Sigmoid colon (tissue), 7 donors: Measurements from ENCODE around the gene SMYD5. TPM values are rescaled to one million over a fixed set of nuclear protein-coding genes. Genes with fewer than 3 reads are reported as not detected.

ENCODE experiments used
- DNase-seq: peaks from one replicate; pipeline ENCODE4 v3.0.0-alpha.2; 2019
- H3K27ac ChIP-seq, 4 donors: fragments of 200-600 bp; sonication (generic); one replicate each; pipeline ENCODE4 v1.5.1; 2016 to 2019; ENCODE audit warnings: mild to moderate bottlenecking in 1 of 4
- H3K27me3 ChIP-seq, 3 donors: fragments of 200-600 bp; sonication (generic); one replicate each; pipeline ENCODE4 v1.5.1; 2019; ENCODE audit warnings: mild to moderate bottlenecking in 1 of 3
- H3K36me3 ChIP-seq, 4 donors: fragments of 200-600 bp; sonication (generic); one replicate each; pipeline ENCODE4 v1.5.1; 2016 to 2019
- H3K4me1 ChIP-seq, 4 donors: fragments of 200-600 bp; sonication (generic); one replicate each; pipeline ENCODE4 v1.5.1; 2017 to 2019
- H3K4me3 ChIP-seq, 4 donors: fragments of 200-600 bp; sonication (generic); one replicate each; pipeline ENCODE4 v1.5.1; 2017 to 2019; ENCODE audit warnings: mild to moderate bottlenecking in 2 of 4, moderate library complexity in 1 of 4
- H3K9me3 ChIP-seq, 4 donors: fragments of 200-600 bp in 3 of 4; sonication (generic) in 3 of 4; one replicate each; pipeline versions ENCODE4 v1.5.1 to v1.6.1; 2013 to 2019
- EP300 ChIP-seq, 4 donors: sonication (generic); formaldehyde crosslinking; IDR thresholded peaks; one replicate each; pipeline ENCODE4 v1.6.1; 2017; ENCODE audit warnings: antibody characterized with exemption in 4 of 4
- POLR2A ChIP-seq, 2 donors: fragments of 450-650 bp; IDR thresholded peaks; one replicate each; pipeline ENCODE4 v1.6.1; 2016; ENCODE audit warnings: antibody characterized with exemption in 2 of 2, mild to moderate bottlenecking in 2 of 2, moderate library complexity in 2 of 2
- POLR2AphosphoS5 ChIP-seq, 4 donors: sonication (generic); formaldehyde crosslinking; IDR thresholded peaks; one replicate each; pipeline ENCODE4 v1.6.1; 2017; ENCODE audit warnings: antibody characterized with exemption in 4 of 4
- WGBS, 2 donors: extraction: QIAGEN DNeasy Blood & Tissue Kit; methylation state at CpG; one replicate each; pipeline ENCODE4 v1.1.7; 2013; 5-methylcytosine and 5-hydroxymethylcytosine counted together
- intact Hi-C: fragments of 100-400 bp; cut with DNase I; formaldehyde crosslinking; loops from one replicate; pipeline ENCODE4 v1.15.1; 2023
- polyA plus RNA-seq, 3 donors: library from polyadenylated mRNA; stranded (reverse); fragments of 200-250 nt; gene quantifications; one replicate each; pipeline ENCODE4 v1.2.3, GENCODE V29; 2013
- total RNA-seq, 4 donors: library from RNA; depleted of rRNA; stranded (reverse); fragments of >200 nt; gene quantifications; one replicate each; pipeline ENCODE4 v1.1.0, GENCODE V29; 2016
- TF ChIP-seq, protein P1 (sequence below), 4 experiments: fragments of 450-650 bp in 3 of 4; fragments of 200-600 bp in 1 of 4; IDR thresholded peaks; one replicate each; pipeline ENCODE4 v1.5.1; 2016 to 2019; ENCODE audit warnings: antibody characterized with exemption in 4 of 4, mild to moderate bottlenecking in 3 of 4, moderate library complexity in 2 of 4
- donor health status: healthy with polysubstance abuse.
- donor health status: Bipolar disorder and iron deficiency.
- donor health status: healthy.

The SMYD5 gene
- total and polyA plus RNA-seq, 7 donors, result 5.3 to 18.2 (median 7.8) TPM

DNA sequence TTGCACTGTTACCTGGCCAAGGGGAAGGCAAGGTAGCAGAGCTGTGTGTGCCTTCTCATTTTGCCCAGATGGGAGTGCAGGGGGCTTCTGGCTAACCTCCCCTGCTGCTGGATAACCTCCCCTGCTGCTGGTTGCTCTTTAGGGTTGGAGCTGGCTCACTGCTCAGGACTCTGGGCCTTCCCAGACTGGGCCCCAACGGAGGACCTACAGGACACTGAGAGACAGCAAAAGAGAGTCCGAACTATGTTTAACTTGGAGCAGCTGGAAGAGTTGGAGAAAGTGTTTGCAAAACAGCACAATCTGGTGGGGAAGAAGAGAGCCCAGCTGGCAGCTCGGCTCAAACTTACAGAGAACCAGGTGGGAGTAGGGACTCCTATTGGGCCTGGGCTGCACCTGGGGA, 5.8 kb upstream of the SMYD5 start:
- Histone ChIP-seq H3K27ac (no peak overlapping the region), H3K9me3 (no peaks in the 10 kb centered on the region), H3K27me3 (peaks cover 4 to 28% (median 18%) of the 10 kb centered on the region in 3 donors), H3K4me1 (peaks cover 0 to 14% (median 4%) of the 10 kb centered on the region in 4 donors), H3K36me3 (no peaks in the 10 kb centered on the region), H3K4me3 (no peak overlapping the region)
- intact Hi-C loops, result no loop called here
- no peak for DNase-seq
- TF ChIP-seq EP300 (IDR thresholded peaks at IDR 0.05) (no peak), POLR2AphosphoS5 (IDR thresholded peaks at IDR 0.05) (no peak), POLR2A (IDR thresholded peaks at IDR 0.05) (no peak)
- TF ChIP-seq, protein P1, sequence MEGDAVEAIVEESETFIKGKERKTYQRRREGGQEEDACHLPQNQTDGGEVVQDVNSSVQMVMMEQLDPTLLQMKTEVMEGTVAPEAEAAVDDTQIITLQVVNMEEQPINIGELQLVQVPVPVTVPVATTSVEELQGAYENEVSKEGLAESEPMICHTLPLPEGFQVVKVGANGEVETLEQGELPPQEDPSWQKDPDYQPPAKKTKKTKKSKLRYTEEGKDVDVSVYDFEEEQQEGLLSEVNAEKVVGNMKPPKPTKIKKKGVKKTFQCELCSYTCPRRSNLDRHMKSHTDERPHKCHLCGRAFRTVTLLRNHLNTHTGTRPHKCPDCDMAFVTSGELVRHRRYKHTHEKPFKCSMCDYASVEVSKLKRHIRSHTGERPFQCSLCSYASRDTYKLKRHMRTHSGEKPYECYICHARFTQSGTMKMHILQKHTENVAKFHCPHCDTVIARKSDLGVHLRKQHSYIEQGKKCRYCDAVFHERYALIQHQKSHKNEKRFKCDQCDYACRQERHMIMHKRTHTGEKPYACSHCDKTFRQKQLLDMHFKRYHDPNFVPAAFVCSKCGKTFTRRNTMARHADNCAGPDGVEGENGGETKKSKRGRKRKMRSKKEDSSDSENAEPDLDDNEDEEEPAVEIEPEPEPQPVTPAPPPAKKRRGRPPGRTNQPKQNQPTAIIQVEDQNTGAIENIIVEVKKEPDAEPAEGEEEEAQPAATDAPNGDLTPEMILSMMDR (IDR thresholded peaks at IDR 0.05), result no peak
- 80% methylated on average over 3 of the region's 3 CpGs for WGBS, 2 donors

DNA sequence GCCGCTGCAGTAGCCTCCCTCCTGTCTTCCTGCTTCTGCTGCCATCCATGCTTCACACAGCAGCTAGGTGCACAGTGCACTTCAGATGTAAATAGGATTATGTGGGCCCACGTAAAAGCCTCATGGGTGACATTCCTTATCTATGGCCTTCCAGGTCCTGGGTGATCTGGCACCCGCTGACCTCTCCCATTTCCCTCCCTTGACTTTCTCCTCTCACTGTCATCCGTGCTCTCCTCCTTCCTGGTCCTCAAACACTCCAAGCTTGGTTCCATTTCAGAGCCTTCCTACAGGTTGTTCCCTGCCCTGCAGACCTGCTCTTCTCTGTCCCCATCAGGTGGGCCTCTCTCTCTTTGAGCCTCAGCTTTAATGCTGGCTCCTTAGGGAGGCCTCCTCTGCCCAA, 4.0 kb upstream of the SMYD5 start:
- intact Hi-C loops, result no loop called here
- H3K9me3 ChIP-seq, result no peaks in the 10 kb centered on the region
- DNase-seq, result no peak
- H3K4me1 ChIP-seq, result peaks cover 0 to 25% (median 6%) of the 10 kb centered on the region in 4 donors
- H3K4me3 ChIP-seq, result no peak overlapping the region
- no peak overlapping the region for H3K27ac ChIP-seq
- peaks cover 0 to 13% (median 3%) of the 10 kb centered on the region in 3 donors for H3K27me3 ChIP-seq
- TF ChIP-seq POLR2A (IDR thresholded peaks at IDR 0.05) (no peak), EP300 (IDR thresholded peaks at IDR 0.05) (no peak), POLR2AphosphoS5 (IDR thresholded peaks at IDR 0.05) (no peak)
- TF ChIP-seq, protein P1 (IDR thresholded peaks at IDR 0.05), result no peak
- 87% methylated on average over 4 of the region's 4 CpGs for WGBS, 2 donors
- H3K36me3 ChIP-seq, result no peaks in the 10 kb centered on the region

GRCh38 chr2:73210696-73211095, 3.3 kb upstream of the SMYD5 start:
- Histone ChIP-seq H3K27ac (no peak overlapping the region), H3K4me3 (no peak overlapping the region), H3K36me3 (no peaks in the 10 kb centered on the region), H3K27me3 (peaks cover 0 to 6% (median 0%) of the 10 kb centered on the region in 3 donors), H3K4me1 (peaks cover 0 to 32% (median 9%) of the 10 kb centered on the region in 4 donors), H3K9me3 (no peaks in the 10 kb centered on the region)
- no peak for DNase-seq
- 90 to 92% methylated on average over 6 of the region's 6 CpGs for WGBS, 2 donors
- intact Hi-C loops, result no loop called here
- TF ChIP-seq EP300 (IDR thresholded peaks at IDR 0.05), result no peak
- TF ChIP-seq POLR2AphosphoS5 (IDR thresholded peaks at IDR 0.05), result no peak
- TF ChIP-seq POLR2A (IDR thresholded peaks at IDR 0.05), result no peak
- TF ChIP-seq, protein P1 (IDR thresholded peaks at IDR 0.05), result no peak

DNA sequence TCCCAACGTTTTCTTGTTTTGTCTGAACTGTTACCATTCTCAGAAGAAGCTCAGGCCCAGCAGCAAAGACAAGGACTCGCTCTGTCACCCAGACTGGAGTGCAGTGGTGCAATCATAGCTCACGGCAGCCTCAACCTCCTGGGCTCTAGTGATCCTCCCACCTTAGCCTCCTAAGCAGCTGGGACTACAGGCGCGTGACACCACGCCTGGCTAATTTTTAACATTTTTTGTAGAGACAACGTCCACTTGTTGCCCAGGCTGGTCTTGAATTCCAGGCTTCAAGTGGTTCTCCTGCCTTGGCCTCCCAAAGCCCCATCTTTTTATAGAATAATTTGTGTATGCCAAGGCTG, 2.0 kb upstream of the SMYD5 start:
- TF ChIP-seq POLR2AphosphoS5 (IDR thresholded peaks at IDR 0.05) (no peak), POLR2A (IDR thresholded peaks at IDR 0.05) (no peak), EP300 (IDR thresholded peaks at IDR 0.05) (no peak)
- TF ChIP-seq, protein P1 (IDR thresholded peaks at IDR 0.05), result no peak
- WGBS, 2 donors, result 74% methylated on average over 7 of the region's 7 CpGs
- Histone ChIP-seq H3K27ac (peak overlapping the region in 2 of 4 donors; percentile 26 to 50), H3K27me3 (no peaks in the 10 kb centered on the region), H3K4me3 (no peak overlapping the region), H3K4me1 (peaks cover 0 to 32% (median 9%) of the 10 kb centered on the region in 4 donors), H3K36me3 (no peaks in the 10 kb centered on the region), H3K9me3 (no peaks in the 10 kb centered on the region)
- DNase-seq, result no peak
- intact Hi-C loops, result no loop called here
